Measurements from ENCODE around the gene TMEFF2.

Gene TMEFF2

GRCh38 chr2:192002418-192002817, 192.3 kb downstream of the TMEFF2 start:
- no peak for TF ChIP-seq CTCF (IDR thresholded peaks at IDR 0.05; ENCODE audit: low read depth, low read length)

GRCh38 chr2:192000196-192000980, 194.3 kb downstream of the TMEFF2 start:
- DNase-seq (ENCODE audit: extremely low read depth, low read depth), result no peak
- TF ChIP-seq CTCF (IDR thresholded peaks at IDR 0.05; ENCODE audit: low read depth, low read length), result no peak

More at GRCh38 chr2:192002418-192002817, 192.3 kb downstream of the TMEFF2 start:
- DNase-seq (ENCODE audit: extremely low read depth, low read depth), result no peak

- no peak for TF ChIP-seq CTCF (IDR thresholded peaks at IDR 0.05; ENCODE audit: low read depth, low read length)
- no peak for DNase-seq (ENCODE audit: extremely low read depth, low read depth)
Measured at GRCh38 chr2:191999101-191999841, 195.5 kb downstream of the TMEFF2 start.

GRCh38 chr2:191995285-191995684, 199.4 kb downstream of the TMEFF2 start:
- no peak for TF ChIP-seq CTCF (IDR thresholded peaks at IDR 0.05; ENCODE audit: low read depth, low read length)
- no peak for DNase-seq (ENCODE audit: extremely low read depth, low read depth)

- DNase-seq (ENCODE audit: extremely low read depth, low read depth), result no peak
- no peak for TF ChIP-seq CTCF (IDR thresholded peaks at IDR 0.05; ENCODE audit: low read depth, low read length)
Measured at GRCh38 chr2:191994749-191995148, 200.0 kb downstream of the TMEFF2 start.

GRCh38 chr2:191991442-191991841, 203.3 kb downstream of the TMEFF2 start:
- no peak for DNase-seq (ENCODE audit: extremely low read depth, low read depth)
- no peak for TF ChIP-seq CTCF (IDR thresholded peaks at IDR 0.05; ENCODE audit: low read depth, low read length)

GRCh38 chr2:191985740-191986139, 209.0 kb downstream of the TMEFF2 start:
- no peak for DNase-seq (ENCODE audit: extremely low read depth, low read depth)
- no peak for TF ChIP-seq CTCF (IDR thresholded peaks at IDR 0.05; ENCODE audit: low read depth, low read length)
